Sigmoid colon (tissue), 7 donors: ENCODE measurements around the gene HRH2. TPM values are rescaled to one million over a fixed set of nuclear protein-coding genes. Genes with fewer than 3 reads are reported as not detected.

Source experiments
- DNase-seq: peaks from one replicate; pipeline ENCODE4 v3.0.0-alpha.2; 2019
- H3K27ac ChIP-seq, 4 donors: fragments of 200-600 bp; sonication (generic); one replicate each; pipeline ENCODE4 v1.5.1; 2016 to 2019; ENCODE audit warnings: mild to moderate bottlenecking in 1 of 4
- H3K27me3 ChIP-seq, 3 donors: fragments of 200-600 bp; sonication (generic); one replicate each; pipeline ENCODE4 v1.5.1; 2019; ENCODE audit warnings: mild to moderate bottlenecking in 1 of 3
- H3K36me3 ChIP-seq, 4 donors: fragments of 200-600 bp; sonication (generic); one replicate each; pipeline ENCODE4 v1.5.1; 2016 to 2019
- H3K4me1 ChIP-seq, 4 donors: fragments of 200-600 bp; sonication (generic); one replicate each; pipeline ENCODE4 v1.5.1; 2017 to 2019
- H3K4me3 ChIP-seq, 4 donors: fragments of 200-600 bp; sonication (generic); one replicate each; pipeline ENCODE4 v1.5.1; 2017 to 2019; ENCODE audit warnings: mild to moderate bottlenecking in 2 of 4, moderate library complexity in 1 of 4
- H3K9me3 ChIP-seq, 4 donors: fragments of 200-600 bp in 3 of 4; sonication (generic) in 3 of 4; one replicate each; pipeline versions ENCODE4 v1.5.1 to v1.6.1; 2013 to 2019
- EP300 ChIP-seq, 4 donors: sonication (generic); formaldehyde crosslinking; IDR thresholded peaks; one replicate each; pipeline ENCODE4 v1.6.1; 2017; ENCODE audit warnings: antibody characterized with exemption in 4 of 4
- POLR2A ChIP-seq, 2 donors: fragments of 450-650 bp; IDR thresholded peaks; one replicate each; pipeline ENCODE4 v1.6.1; 2016; ENCODE audit warnings: antibody characterized with exemption in 2 of 2, mild to moderate bottlenecking in 2 of 2, moderate library complexity in 2 of 2
- POLR2AphosphoS5 ChIP-seq, 4 donors: sonication (generic); formaldehyde crosslinking; IDR thresholded peaks; one replicate each; pipeline ENCODE4 v1.6.1; 2017; ENCODE audit warnings: antibody characterized with exemption in 4 of 4
- WGBS, 2 donors: extraction: QIAGEN DNeasy Blood & Tissue Kit; methylation state at CpG; one replicate each; pipeline ENCODE4 v1.1.7; 2013; 5-methylcytosine and 5-hydroxymethylcytosine counted together
- intact Hi-C: fragments of 100-400 bp; cut with DNase I; formaldehyde crosslinking; loops from one replicate; pipeline ENCODE4 v1.15.1; 2023
- polyA plus RNA-seq, 3 donors: library from polyadenylated mRNA; stranded (reverse); fragments of 200-250 nt; gene quantifications; one replicate each; pipeline ENCODE4 v1.2.3, GENCODE V29; 2013
- total RNA-seq, 4 donors: library from RNA; depleted of rRNA; stranded (reverse); fragments of >200 nt; gene quantifications; one replicate each; pipeline ENCODE4 v1.1.0, GENCODE V29; 2016
- TF ChIP-seq, protein P1 (sequence below), 4 experiments: fragments of 450-650 bp in 3 of 4; fragments of 200-600 bp in 1 of 4; IDR thresholded peaks; one replicate each; pipeline ENCODE4 v1.5.1; 2016 to 2019; ENCODE audit warnings: antibody characterized with exemption in 4 of 4, mild to moderate bottlenecking in 3 of 4, moderate library complexity in 2 of 4
- donor health status: healthy with polysubstance abuse.
- donor health status: Bipolar disorder and iron deficiency.
- donor health status: healthy.

HRH2 gene
- total and polyA plus RNA-seq, 7 donors = under 0.01 to 3.8 (median 1.5) TPM

DNA sequence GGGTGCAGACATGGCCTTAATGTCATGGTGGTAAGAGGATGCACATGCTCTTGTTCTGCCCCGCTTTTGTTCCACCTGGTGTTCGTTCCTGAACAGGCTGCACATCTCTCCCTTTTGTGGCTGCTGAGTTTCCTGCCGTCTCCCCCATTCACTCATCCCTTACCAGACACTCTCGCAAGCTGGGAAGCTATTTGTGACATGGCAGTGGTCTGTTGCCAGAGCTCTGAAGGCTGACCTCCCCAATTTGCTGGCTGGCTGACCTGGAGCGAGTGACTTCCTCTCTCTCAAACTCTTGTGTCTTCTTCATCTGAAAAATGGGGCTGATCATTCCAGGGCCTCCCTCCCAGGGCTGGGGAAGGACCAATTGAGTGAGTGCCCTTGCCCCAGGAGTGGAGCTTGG, 35.9 kb downstream of the HRH2 start:
- WGBS, 2 donors = 54 to 81% methylated on average over 5 of the region's 5 CpGs
- Histone ChIP-seq H3K27ac (peak overlapping the region in 2 of 4 donors; percentile 9 to 18), H3K27me3 (no peaks in the 10 kb centered on the region), H3K4me1 (peaks cover 0 to 10% (median 0%) of the 10 kb centered on the region in 4 donors), H3K36me3 (no peaks in the 10 kb centered on the region), H3K4me3 (no peak overlapping the region), H3K9me3 (no peaks in the 10 kb centered on the region)
- TF ChIP-seq, protein P1, sequence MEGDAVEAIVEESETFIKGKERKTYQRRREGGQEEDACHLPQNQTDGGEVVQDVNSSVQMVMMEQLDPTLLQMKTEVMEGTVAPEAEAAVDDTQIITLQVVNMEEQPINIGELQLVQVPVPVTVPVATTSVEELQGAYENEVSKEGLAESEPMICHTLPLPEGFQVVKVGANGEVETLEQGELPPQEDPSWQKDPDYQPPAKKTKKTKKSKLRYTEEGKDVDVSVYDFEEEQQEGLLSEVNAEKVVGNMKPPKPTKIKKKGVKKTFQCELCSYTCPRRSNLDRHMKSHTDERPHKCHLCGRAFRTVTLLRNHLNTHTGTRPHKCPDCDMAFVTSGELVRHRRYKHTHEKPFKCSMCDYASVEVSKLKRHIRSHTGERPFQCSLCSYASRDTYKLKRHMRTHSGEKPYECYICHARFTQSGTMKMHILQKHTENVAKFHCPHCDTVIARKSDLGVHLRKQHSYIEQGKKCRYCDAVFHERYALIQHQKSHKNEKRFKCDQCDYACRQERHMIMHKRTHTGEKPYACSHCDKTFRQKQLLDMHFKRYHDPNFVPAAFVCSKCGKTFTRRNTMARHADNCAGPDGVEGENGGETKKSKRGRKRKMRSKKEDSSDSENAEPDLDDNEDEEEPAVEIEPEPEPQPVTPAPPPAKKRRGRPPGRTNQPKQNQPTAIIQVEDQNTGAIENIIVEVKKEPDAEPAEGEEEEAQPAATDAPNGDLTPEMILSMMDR (IDR thresholded peaks at IDR 0.05) = no peak
- TF ChIP-seq EP300 (IDR thresholded peaks at IDR 0.05) = no peak
- TF ChIP-seq POLR2A (IDR thresholded peaks at IDR 0.05) = no peak
- no peak for TF ChIP-seq POLR2AphosphoS5 (IDR thresholded peaks at IDR 0.05)
- intact Hi-C loops = no loop called here
- DNase-seq = peak; percentile 39

DNA sequence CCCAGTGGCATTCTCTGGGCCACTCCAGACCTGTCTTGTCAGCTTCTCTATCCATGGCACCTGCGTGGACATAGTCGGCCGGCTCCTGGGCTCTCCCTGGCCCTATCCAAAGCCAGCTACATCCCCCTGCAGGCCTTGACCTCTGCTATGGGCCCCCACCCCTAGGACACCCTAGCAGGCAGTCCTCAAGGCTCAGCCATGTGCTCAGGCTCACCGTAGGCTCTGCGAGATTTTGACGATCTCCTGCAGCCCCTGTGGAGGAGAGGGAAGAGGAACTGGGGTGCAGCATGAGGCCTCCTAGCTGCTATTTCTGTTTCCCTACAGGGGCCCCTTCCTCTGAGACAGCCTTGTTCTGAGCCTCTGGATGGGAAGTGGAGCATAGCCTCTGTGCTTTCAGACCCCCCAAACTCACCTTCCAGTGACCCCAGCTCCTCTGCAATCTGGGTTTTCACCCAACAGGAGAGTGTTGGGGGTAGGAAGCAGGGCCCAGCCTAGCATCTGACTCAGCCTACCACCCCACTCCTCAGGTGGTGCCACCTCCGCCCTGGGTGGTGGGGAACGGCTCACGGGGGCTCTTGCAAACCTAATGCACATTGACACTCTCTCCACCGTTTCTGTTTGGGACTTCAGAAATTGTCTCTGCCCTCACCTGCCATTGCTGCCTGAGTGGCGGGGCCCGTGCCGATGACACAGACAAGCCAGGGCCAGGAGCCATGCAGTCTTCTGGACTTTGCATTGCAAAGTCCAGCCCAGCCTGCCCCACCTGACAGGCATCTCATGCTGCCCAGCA, 36.7 kb downstream of the HRH2 start:
- no peak overlapping the region for H3K4me3 ChIP-seq
- intact Hi-C loops = no loop called here
- H3K27me3 ChIP-seq = peaks cover 0 to under 1% (median 0%) of the 10 kb centered on the region in 3 donors
- H3K27ac ChIP-seq = peak overlapping the region in 2 of 4 donors; percentile 20 to 31
- 63 to 78% methylated on average over 13 of the region's 13 CpGs for WGBS, 2 donors
- H3K9me3 ChIP-seq = no peaks in the 10 kb centered on the region
- no peak for TF ChIP-seq POLR2AphosphoS5 (IDR thresholded peaks at IDR 0.05)
- no peak for TF ChIP-seq POLR2A (IDR thresholded peaks at IDR 0.05)
- TF ChIP-seq, protein P1 (IDR thresholded peaks at IDR 0.05) = no peak
- no peak for TF ChIP-seq EP300 (IDR thresholded peaks at IDR 0.05)
- H3K4me1 ChIP-seq = peaks cover 0 to 10% (median 0%) of the 10 kb centered on the region in 4 donors
- DNase-seq = peak; percentile 28
- no peaks in the 10 kb centered on the region for H3K36me3 ChIP-seq

DNA sequence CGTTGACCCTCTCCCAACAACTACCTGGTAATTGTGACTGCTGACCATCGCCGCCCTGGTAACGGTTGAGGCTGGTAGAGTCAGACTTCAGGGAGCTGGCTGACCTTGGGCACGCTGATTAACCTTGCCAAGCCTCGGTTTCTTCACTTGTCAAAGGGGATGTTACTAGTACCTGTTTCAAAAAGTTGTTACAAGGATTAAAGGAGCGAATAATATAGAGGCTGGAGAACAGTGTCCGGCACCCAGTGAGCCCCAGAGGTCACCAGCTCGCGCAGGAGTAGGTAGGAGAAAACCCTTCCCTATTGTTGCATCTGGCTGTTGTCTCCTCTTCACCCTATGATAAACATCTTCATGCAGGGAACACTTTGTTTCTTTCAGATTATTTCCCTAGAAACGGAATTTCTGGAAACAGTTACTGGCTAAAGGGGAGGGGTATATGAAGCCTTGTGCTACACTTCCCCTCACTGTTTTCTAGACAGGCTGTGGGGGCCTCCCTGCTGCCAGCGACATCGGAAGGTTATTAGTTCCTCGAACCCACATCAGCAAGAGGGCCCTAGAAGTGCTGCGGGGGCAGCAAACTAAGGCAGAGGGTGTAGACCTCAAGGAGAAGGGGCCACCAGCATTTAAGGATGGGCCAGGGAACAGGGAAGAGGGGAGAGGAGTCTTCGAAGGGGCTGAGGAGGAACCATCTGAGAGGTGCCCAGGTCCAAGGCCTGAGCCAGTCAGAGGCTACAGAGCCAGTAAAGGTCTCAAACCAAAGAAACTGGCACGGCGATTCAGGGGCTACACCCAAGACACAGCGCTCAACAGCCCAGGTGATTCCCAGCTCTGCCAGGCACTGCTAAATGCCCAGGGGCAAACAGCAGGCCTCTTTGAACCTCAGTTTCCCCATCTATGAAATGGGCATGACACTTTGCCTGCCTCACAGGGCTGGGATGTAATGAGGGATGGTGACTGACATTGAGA, 37.6 kb downstream of the HRH2 start:
- TF ChIP-seq, protein P1 (IDR thresholded peaks at IDR 0.05) = no peak
- TF ChIP-seq POLR2AphosphoS5 (IDR thresholded peaks at IDR 0.05) = peak in 1 of 4 donors; percentile 18
- intact Hi-C loops = no loop called here
- no peak overlapping the region for H3K4me3 ChIP-seq
- H3K36me3 ChIP-seq = no peaks in the 10 kb centered on the region
- no peaks in the 10 kb centered on the region for H3K9me3 ChIP-seq
- H3K27ac ChIP-seq = peak overlapping the region in 2 of 4 donors; percentile 31 to 49
- H3K27me3 ChIP-seq = peaks cover 0 to 4% (median 0%) of the 10 kb centered on the region in 3 donors
- DNase-seq = peak; percentile 52
- H3K4me1 ChIP-seq = peaks cover 0 to 10% (median 0%) of the 10 kb centered on the region in 4 donors
- WGBS, 2 donors = 82 to 84% methylated on average over 19 of the region's 19 CpGs

DNA sequence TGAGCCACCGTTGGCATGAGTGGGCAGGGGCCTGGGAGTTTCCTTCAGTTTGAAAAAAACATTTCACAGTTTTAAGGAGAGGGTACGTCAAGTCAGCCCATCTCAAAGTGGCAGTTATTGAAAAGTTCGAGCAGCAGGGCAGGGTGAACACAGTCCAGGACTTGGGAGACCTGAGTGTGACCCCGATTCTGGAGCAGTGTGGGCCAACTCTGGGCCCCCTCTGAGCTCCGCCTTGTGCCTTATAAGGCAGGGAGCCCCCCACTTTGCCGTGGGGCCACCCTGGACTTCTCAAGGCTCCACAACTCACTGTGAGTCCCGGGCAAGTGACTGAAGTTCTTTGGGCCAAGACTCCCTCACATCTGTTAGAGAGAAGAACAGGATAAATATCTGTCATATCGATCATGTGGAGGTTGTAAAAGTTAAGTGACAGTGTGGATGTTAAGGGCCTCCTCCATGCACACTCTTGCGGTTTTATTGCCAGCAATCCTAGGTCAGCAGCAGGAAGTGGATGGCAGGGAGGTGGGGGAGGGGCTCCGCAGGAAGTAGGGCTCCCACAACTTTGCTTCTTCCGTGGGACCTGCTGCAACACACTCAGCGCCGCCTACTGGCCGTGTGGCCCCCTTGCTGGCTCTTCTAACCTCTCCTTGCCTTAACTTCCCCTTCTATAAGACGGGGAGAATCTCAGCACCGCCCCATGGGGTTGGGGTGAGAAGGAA, 38.4 kb downstream of the HRH2 start:
- peak overlapping the region in 3 of 4 donors; percentile 29 to 49 (median 37) for H3K27ac ChIP-seq
- H3K4me1 ChIP-seq = peaks cover 0 to 10% (median 0%) of the 10 kb centered on the region in 4 donors
- TF ChIP-seq POLR2A (IDR thresholded peaks at IDR 0.05) (no peak), POLR2AphosphoS5 (IDR thresholded peaks at IDR 0.05) (peak in 1 of 4 donors; percentile 21), EP300 (IDR thresholded peaks at IDR 0.05) (no peak)
- TF ChIP-seq, protein P1 (IDR thresholded peaks at IDR 0.05) = peak in 1 of 4 experiments; percentile 9
- H3K9me3 ChIP-seq = no peaks in the 10 kb centered on the region
- DNase-seq = peak; percentile 82
- H3K27me3 ChIP-seq = peaks cover 0 to 4% (median 0%) of the 10 kb centered on the region in 3 donors
- intact Hi-C loops = no loop called here
- H3K36me3 ChIP-seq = no peaks in the 10 kb centered on the region
- no peak overlapping the region for H3K4me3 ChIP-seq
- WGBS, 2 donors = 30 to 35% methylated on average over 16 of the region's 16 CpGs
